Measurements from ENCODE around the gene DTNB. TPM values are rescaled to one million over a fixed set of nuclear protein-coding genes. Genes with fewer than 3 reads are reported as not detected.
"Not testable (repeated sequence)": the region's sequence is repeated elsewhere in the genome, so short reads cannot be mapped to it uniquely, and the experiment has no call there.

DTNB gene
- polyA plus RNA-seq, 3 donors: 6.3 to 7.7 (median 6.6) TPM

GRCh38 chr2:25642298-25642697 lies 31.1 kb downstream of the DTNB start:
- H3K27ac ChIP-seq (ENCODE audit: low read depth, low read length): no peak overlapping the region
- 94 to 100% (median 97%) methylated on average over 3 of the region's 3 CpGs for WGBS, 3 donors

GRCh38 chr2:25639696-25640095 lies 33.7 kb downstream of the DTNB start:
- WGBS, 3 donors: 97% methylated on average over 17 of the region's 17 CpGs

GRCh38 chr2:25639131-25639530 lies 34.2 kb downstream of the DTNB start:
- no peak overlapping the region for H3K27ac ChIP-seq (ENCODE audit: low read depth, low read length)
- 79 to 87% (median 83%) methylated on average over 9 of the region's 9 CpGs for whole genome bisulfite sequencing, 3 donors

More at GRCh38 chr2:25639696-25640095, 33.7 kb downstream of the DTNB start:
- no peak overlapping the region for H3K27ac ChIP-seq (ENCODE audit: low read depth, low read length)

- no peak overlapping the region for H3K27ac ChIP-seq (ENCODE audit: low read depth, low read length)
- 97 to 98% (median 97%) methylated on average over 1 of the region's 1 CpG for WGBS, 3 donors
These were observed 37.6 kb downstream of the DTNB start for GRCh38 chr2:25635797-25636196.

- H3K27ac ChIP-seq (ENCODE audit: low read depth, low read length): not testable (repeated sequence)
- 97 to 100% (median 99%) methylated on average over 11 to 33 of the region's 34 CpGs for WGBS, 3 donors
These were observed 39.6 kb downstream of the DTNB start for GRCh38 chr2:25633801-25634200.

- 88 to 98% (median 90%) methylated on average over 2 of the region's 2 CpGs for WGBS, 3 donors
- H3K27ac ChIP-seq (ENCODE audit: low read depth, low read length): no peak overlapping the region
These were observed 41.0 kb downstream of the DTNB start for GRCh38 chr2:25632396-25632795.

- 96 to 97% (median 96%) methylated on average over 2 of the region's 2 CpGs for WGBS, 3 donors
- no peak overlapping the region for H3K27ac ChIP-seq (ENCODE audit: low read depth, low read length)
These were observed 48.7 kb downstream of the DTNB start for GRCh38 chr2:25624635-25625034.

GRCh38 chr2:25623361-25623760 lies 50.0 kb downstream of the DTNB start:
- H3K27ac ChIP-seq (ENCODE audit: low read depth, low read length): no peak overlapping the region
- WGBS, 3 donors: 63 to 93% (median 91%) methylated on average over 3 of the region's 3 CpGs

- no peak overlapping the region for H3K27ac ChIP-seq (ENCODE audit: low read depth, low read length)
- 81 to 90% (median 82%) methylated on average over 4 of the region's 4 CpGs for WGBS, 3 donors
These were observed 52.7 kb downstream of the DTNB start for GRCh38 chr2:25620711-25621110.

- no peak overlapping the region for H3K27ac ChIP-seq (ENCODE audit: low read depth, low read length)
- 71 to 84% (median 83%) methylated on average over 5 of the region's 5 CpGs for WGBS, 3 donors
These were observed 53.3 kb downstream of the DTNB start for GRCh38 chr2:25620077-25620476.

- H3K27ac ChIP-seq (ENCODE audit: low read depth, low read length): no peak overlapping the region
- WGBS, 3 donors: 79 to 89% (median 85%) methylated on average over 4 of the region's 4 CpGs
These were observed 54.2 kb downstream of the DTNB start for GRCh38 chr2:25619185-25619584.

- WGBS, 3 donors: 21 to 78% (median 68%) methylated on average over 2 of the region's 2 CpGs
- no peak overlapping the region for H3K27ac ChIP-seq (ENCODE audit: low read depth, low read length)
These were observed 54.7 kb downstream of the DTNB start for GRCh38 chr2:25618676-25619075.

- WGBS, 3 donors: 53 to 61% (median 61%) methylated on average over 7 of the region's 7 CpGs
- H3K27ac ChIP-seq (ENCODE audit: low read depth, low read length): no peak overlapping the region
These were observed 55.3 kb downstream of the DTNB start for GRCh38 chr2:25617948-25618646.

- H3K27ac ChIP-seq (ENCODE audit: low read depth, low read length): no peak overlapping the region
These were observed 57.5 kb downstream of the DTNB start for GRCh38 chr2:25615920-25616319.

- H3K27ac ChIP-seq (ENCODE audit: low read depth, low read length): no peak overlapping the region
- WGBS, 3 donors: 65 to 72% (median 70%) methylated on average over 5 of the region's 5 CpGs
These were observed 58.0 kb downstream of the DTNB start for GRCh38 chr2:25615386-25615785.

GRCh38 chr2:25614711-25615110 lies 58.7 kb downstream of the DTNB start:
- no peak overlapping the region for H3K27ac ChIP-seq (ENCODE audit: low read depth, low read length)
- 86 to 90% (median 89%) methylated on average over 8 of the region's 8 CpGs for WGBS, 3 donors

- H3K27ac ChIP-seq (ENCODE audit: low read depth, low read length): no peak overlapping the region
These were observed 64.7 kb downstream of the DTNB start for GRCh38 chr2:25608718-25609117.

GRCh38 chr2:25606892-25607291 lies 66.5 kb downstream of the DTNB start:
- WGBS, 3 donors: 6 to 14% (median 8%) methylated on average over 1 of the region's 1 CpG

GRCh38 chr2:25602333-25602723 lies 71.0 kb downstream of the DTNB start:
- H3K27ac ChIP-seq (ENCODE audit: low read depth, low read length): no peak overlapping the region

More at GRCh38 chr2:25606892-25607291, 66.5 kb downstream of the DTNB start:
- no peak overlapping the region for H3K27ac ChIP-seq (ENCODE audit: low read depth, low read length)

GRCh38 chr2:25601711-25602332 lies 71.6 kb downstream of the DTNB start:
- H3K27ac ChIP-seq (ENCODE audit: low read depth, low read length): not testable (repeated sequence)
- 95 to 96% (median 95%) methylated on average over 9 of the region's 9 CpGs for WGBS, 3 donors

Data from adipose tissue (tissue), 3 donors.